H9 (cell line): ENCODE measurements around the gene EFCC1. TPM values are rescaled to one million over a fixed set of nuclear protein-coding genes. Genes with fewer than 3 reads are reported as not detected.

Source experiments
- DNase-seq: peaks from one replicate; pipeline ENCODE4 v3.0.0-alpha.2; 2017
- H2AFZ ChIP-seq: one replicate; pipeline ENCODE4 v1.6.1; 2013; ENCODE audit warnings: mild to moderate bottlenecking, low read length, control low read depth, moderate library complexity
- H2AK5ac ChIP-seq: 2 replicates; pipeline ENCODE4 v1.6.1; 2013; ENCODE audit warnings: low read length, control low read depth, mixed read lengths; ENCODE audit not compliant: insufficient read length
- H2BK120ac ChIP-seq: one replicate; pipeline ENCODE4 v1.6.1; 2013; ENCODE audit warnings: low read depth, mild to moderate bottlenecking, low read length, control low read depth, inconsistent platforms; ENCODE audit not compliant: poor library complexity, severe bottlenecking
- H2BK12ac ChIP-seq: 2 replicates; pipeline ENCODE4 v1.6.1; 2013; ENCODE audit warnings: low read length, control low read depth, mixed read lengths, low read depth; ENCODE audit not compliant: insufficient read length
- H2BK15ac ChIP-seq: 2 replicates; pipeline ENCODE4 v1.6.1; 2013; ENCODE audit warnings: low read depth, low read length, control low read depth
- H2BK20ac ChIP-seq: one replicate; pipeline ENCODE4 v1.6.1; 2013; ENCODE audit warnings: low read depth, mild to moderate bottlenecking, low read length, control low read depth, inconsistent platforms; ENCODE audit not compliant: poor library complexity, severe bottlenecking
- H2BK5ac ChIP-seq: 2 replicates; pipeline ENCODE4 v1.6.1; 2013; ENCODE audit warnings: low read length, control low read depth, mixed read lengths; ENCODE audit not compliant: insufficient read length
- H3K14ac ChIP-seq: 2 replicates; pipeline ENCODE4 v1.6.1; 2013; ENCODE audit warnings: low read length, control low read depth; ENCODE audit not compliant: insufficient read depth
- H3K18ac ChIP-seq: 2 replicates; pipeline ENCODE4 v1.6.1; 2013; ENCODE audit warnings: low read depth, mild to moderate bottlenecking, mixed read lengths, low read length, control low read depth; ENCODE audit not compliant: insufficient read length
- H3K23ac ChIP-seq: 2 replicates; pipeline ENCODE4 v1.6.1; 2013; ENCODE audit warnings: low read length, control low read depth, mixed read lengths, low read depth; ENCODE audit not compliant: insufficient read length
- H3K23me2 ChIP-seq: 2 replicates; pipeline ENCODE4 v1.6.1; 2013; ENCODE audit warnings: low read depth, mild to moderate bottlenecking, mixed read lengths, low read length, control low read depth; ENCODE audit not compliant: insufficient read length, poor library complexity, severe bottlenecking
- H3K27ac ChIP-seq: 2 replicates; pipeline ENCODE4 v1.5.1; 2013; ENCODE audit warnings: low read length, control low read depth, mixed read lengths, low read depth; ENCODE audit not compliant: insufficient read length
- H3K27me3 ChIP-seq: 2 replicates; pipeline ENCODE4 v1.6.1; 2013; ENCODE audit warnings: low read length, control low read depth, inconsistent platforms; ENCODE audit not compliant: insufficient read depth
- H3K4ac ChIP-seq: 2 replicates; pipeline ENCODE4 v1.6.1; 2013; ENCODE audit warnings: low read depth, mild to moderate bottlenecking, control low read depth, inconsistent platforms, low read length, moderate library complexity
- H3K4me1 ChIP-seq: 2 replicates; pipeline ENCODE4 v1.6.1; 2013; ENCODE audit warnings: low read length, control low read depth, inconsistent platforms; ENCODE audit not compliant: insufficient read depth
- H3K4me2 ChIP-seq: 2 replicates; pipeline ENCODE4 v1.6.1; 2013; ENCODE audit warnings: low read length, control low read depth, mixed read lengths; ENCODE audit not compliant: insufficient read length, insufficient read depth
- H3K56ac ChIP-seq: 2 replicates; pipeline ENCODE4 v1.6.1; 2013; ENCODE audit warnings: low read depth, mild to moderate bottlenecking, mixed read lengths, low read length, control low read depth; ENCODE audit not compliant: insufficient read length
- H3K79me1 ChIP-seq: 2 replicates; pipeline ENCODE4 v1.6.1; 2013; ENCODE audit warnings: low read depth, mild to moderate bottlenecking, moderate library complexity, low read length, control low read depth, inconsistent platforms; ENCODE audit not compliant: insufficient read depth, poor library complexity, severe bottlenecking
- H3K79me2 ChIP-seq: 2 replicates; pipeline ENCODE4 v1.6.1; 2013; ENCODE audit warnings: low read length, control low read depth, inconsistent platforms; ENCODE audit not compliant: insufficient read depth
- H3K9ac ChIP-seq: 2 replicates; pipeline ENCODE4 v1.6.1; 2013; ENCODE audit warnings: low read length, control low read depth, mixed read lengths; ENCODE audit not compliant: insufficient read length; ENCODE audit errors: extremely low read depth
- H3K9me3 ChIP-seq: one replicate; pipeline ENCODE4 v1.6.1; 2013; ENCODE audit warnings: low read depth, low read length, inconsistent platforms; ENCODE audit not compliant: control insufficient read depth
- H3T11ph ChIP-seq: one replicate; pipeline ENCODE4 v1.6.1; 2013; ENCODE audit warnings: mild to moderate bottlenecking, low read length, control low read depth, inconsistent platforms
- H4K20me1 ChIP-seq: one replicate; pipeline ENCODE4 v1.6.1; 2013; ENCODE audit not compliant: control insufficient read depth, insufficient read length, insufficient read depth
- H4K5ac ChIP-seq: 2 replicates; pipeline ENCODE4 v1.6.1; 2013; ENCODE audit warnings: low read depth, mild to moderate bottlenecking, mixed read lengths, low read length, control low read depth; ENCODE audit not compliant: insufficient read length
- H4K8ac ChIP-seq: replicated peaks from 2 replicates; pipeline ENCODE4 v1.6.1; 2013; ENCODE audit warnings: low read length, control low read depth, mixed read lengths, low read depth; ENCODE audit not compliant: insufficient read length
- H4K91ac ChIP-seq: 2 replicates; pipeline ENCODE4 v1.6.1; 2013; ENCODE audit warnings: low read depth, mild to moderate bottlenecking, moderate library complexity, mixed read lengths, low read length, control low read depth; ENCODE audit not compliant: insufficient read length
- H3K27ac Mint-ChIP-seq, 3 experiments: 2 replicates in 2 of 3; 3 replicates in 1 of 3; pipeline ENCODE4 v1.8.0; 2020 to 2021; ENCODE audit warnings: mixed read lengths in 3 of 3, mild to moderate bottlenecking in 1 of 3, moderate library complexity in 1 of 3
- H3K27me3 Mint-ChIP-seq: 2 replicates; pipeline ENCODE4 v1.8.0; 2021; ENCODE audit warnings: low read depth, mild to moderate bottlenecking, moderate library complexity, mixed read lengths
- H3K36me3 Mint-ChIP-seq, 3 experiments: 2 replicates in 2 of 3; 3 replicates in 1 of 3; pipeline ENCODE4 v1.8.0; 2020 to 2021; ENCODE audit warnings: low read depth in 3 of 3, mixed read lengths in 3 of 3; ENCODE audit not compliant: insufficient read depth in 1 of 3
- H3K4me1 Mint-ChIP-seq, 2 experiments: 2 replicates each; pipeline ENCODE4 v1.8.0; 2020; ENCODE audit warnings: mixed read lengths in 2 of 2
- H3K4me3 Mint-ChIP-seq, 2 experiments: 2 replicates in 1 of 2; 3 replicates in 1 of 2; pipeline ENCODE4 v1.8.0; 2020 to 2021; ENCODE audit warnings: mild to moderate bottlenecking in 2 of 2, mixed read lengths in 2 of 2, moderate library complexity in 1 of 2
- H3K9me3 Mint-ChIP-seq, 2 experiments: 2 replicates in 1 of 2; 3 replicates in 1 of 2; pipeline ENCODE4 v1.8.0; 2020; ENCODE audit warnings: mild to moderate bottlenecking in 2 of 2, mixed read lengths in 2 of 2, moderate library complexity in 1 of 2
- CTCF ChIP-seq: fragments of 200-600 bp; sonication (generic); conservative IDR thresholded peaks from 3 replicates; pipeline ENCODE4 v1.8.0; 2021; ENCODE audit warnings: antibody characterized with exemption, mild to moderate bottlenecking
- WGBS: extraction: QIAGEN DNeasy Blood & Tissue Kit; methylation state at CpG from one replicate; pipeline ENCODE4 v1.1.7; 2013; ENCODE audit warnings: missing lambda C conversion rate, low lambda C conversion rate, mixed read lengths; ENCODE audit not compliant: insufficient read length; ENCODE audit errors: extremely low coverage; 5-methylcytosine and 5-hydroxymethylcytosine counted together
- total RNA-seq: library from RNA; stranded (reverse); gene quantifications from 2 replicates; pipeline ENCODE4 v1.2.1, GENCODE V29; 2021

Gene EFCC1
- total RNA-seq, 1 experiment from 2014 or later = 0.09 TPM

- H2AFZ ChIP-seq = no peak overlapping the region
- no peak overlapping the region for H4K91ac ChIP-seq
- H3K14ac ChIP-seq = no peak overlapping the region
- no peak overlapping the region for H2BK120ac ChIP-seq
- H3K18ac ChIP-seq = no peak overlapping the region
- H4K8ac ChIP-seq = no peak overlapping the region
- H3T11ph ChIP-seq = no peak overlapping the region
- no peak for DNase-seq
- Mint-ChIP-seq H3K4me3 (no peak overlapping the region), H3K36me3 (no peaks in the 10 kb centered on the region), H3K27ac (no peak overlapping the region), H3K4me1 (0 out of 4 replicates have a peak, but pooled peaks cover 0 to 3% of the 10 kb centered on the region in 2 experiments), H3K9me3 (no peaks in the 10 kb centered on the region; a peak in 1 of 5 replicates), H3K27me3 (peaks cover 25% of the 10 kb centered on the region)
- no peak overlapping the region for H3K27ac ChIP-seq
- H3K79me2 ChIP-seq = no peaks in the 10 kb centered on the region
- H3K4ac ChIP-seq = no peak overlapping the region
- H3K4me2 ChIP-seq = no peak overlapping the region
- no peak for TF ChIP-seq CTCF
- H2AK5ac ChIP-seq = no peak overlapping the region
- no peak overlapping the region for H2BK5ac ChIP-seq
- H3K9ac ChIP-seq = no peak overlapping the region
- H2BK20ac ChIP-seq = no peak overlapping the region
- H3K23ac ChIP-seq = no peak overlapping the region
- no peaks in the 10 kb centered on the region for H3K79me1 ChIP-seq
- H4K5ac ChIP-seq = no peak overlapping the region
- H3K9me3 ChIP-seq = no peaks in the 10 kb centered on the region
- no peaks in the 10 kb centered on the region for H3K27me3 ChIP-seq
- H2BK15ac ChIP-seq = no peak overlapping the region
- no peaks in the 10 kb centered on the region for H3K4me1 ChIP-seq
- H4K20me1 ChIP-seq = no peaks in the 10 kb centered on the region
- H3K23me2 ChIP-seq = no peaks in the 10 kb centered on the region
- no peak overlapping the region for H3K56ac ChIP-seq
- no CpG with 5 or more reads among the region's 7 CpGs for WGBS
- H2BK12ac ChIP-seq = no peak overlapping the region
Measured at GRCh38 chr3:129033151-129033550, 32.0 kb downstream of the EFCC1 start.
